Neural progenitor cell (in vitro differentiated cells): ENCODE data around the gene SEMA3B. TPM values are rescaled to one million over a fixed set of nuclear protein-coding genes. Genes with fewer than 3 reads are reported as not detected.
A peak's percentile ranks its signal among the peaks of the same experiment; 100 is the strongest.

Source experiments
- DNase-seq: peaks from one replicate; pipeline ENCODE4 v3.0.0-alpha.2; 2016; ENCODE audit warnings: low spot score
- H2AFZ ChIP-seq: fragments of 200-600 bp; sonication (generic); replicated peaks from 2 replicates; pipeline ENCODE4 v1.6.1; 2016; ENCODE audit warnings: antibody characterized with exemption
- H3F3A ChIP-seq: fragments of 200-600 bp; sonication (generic); 2 replicates; pipeline ENCODE4 v1.6.1; 2016; ENCODE audit warnings: antibody characterized with exemption, low read depth
- H3K27ac ChIP-seq: fragments of 200-600 bp; sonication (generic); 2 replicates; pipeline ENCODE4 v1.5.1; 2016; ENCODE audit warnings: mild to moderate bottlenecking
- H3K27me3 ChIP-seq: fragments of 200-600 bp; sonication (generic); 2 replicates; pipeline ENCODE4 v1.6.1; 2016; ENCODE audit warnings: mild to moderate bottlenecking, moderate library complexity
- H3K36me3 ChIP-seq: fragments of 200-600 bp; sonication (generic); 2 replicates; pipeline ENCODE4 v1.5.1; 2016
- H3K4me1 ChIP-seq: fragments of 200-600 bp; sonication (generic); 2 replicates; pipeline ENCODE4 v1.6.1; 2016; ENCODE audit warnings: mixed run types
- H3K4me2 ChIP-seq: fragments of 200-600 bp; sonication (generic); 2 replicates; pipeline ENCODE4 v1.6.1; 2016
- H3K4me3 ChIP-seq: fragments of 200-600 bp; sonication (generic); 2 replicates; pipeline ENCODE4 v1.5.1; 2016
- H3K79me2 ChIP-seq: fragments of 200-600 bp; sonication (generic); 2 replicates; pipeline ENCODE4 v1.6.1; 2016; ENCODE audit warnings: low read depth
- H3K9ac ChIP-seq: fragments of 200-600 bp; sonication (generic); 2 replicates; pipeline ENCODE4 v1.6.1; 2016
- H3K9me3 ChIP-seq: fragments of 200-600 bp; sonication (generic); 2 replicates; pipeline ENCODE4 v1.5.1; 2016; ENCODE audit warnings: low read depth
- H4K20me1 ChIP-seq: fragments of 200-600 bp; sonication (generic); 2 replicates; pipeline ENCODE4 v1.6.1; 2016; ENCODE audit warnings: low read depth
- H3K27ac Mint-ChIP-seq: 3 replicates; pipeline ENCODE4 v1.8.0; 2021; ENCODE audit warnings: mixed read lengths
- H3K27me3 Mint-ChIP-seq: 2 replicates; pipeline ENCODE4 v1.8.0; 2022; ENCODE audit warnings: low read depth, mild to moderate bottlenecking, inconsistent platforms, moderate library complexity, mixed read lengths; ENCODE audit not compliant: insufficient read depth
- H3K36me3 Mint-ChIP-seq: 3 replicates; pipeline ENCODE4 v1.8.0; 2021; ENCODE audit warnings: mixed read lengths
- H3K4me1 Mint-ChIP-seq: 3 replicates; pipeline ENCODE4 v1.8.0; 2021; ENCODE audit warnings: mixed read lengths
- H3K4me3 Mint-ChIP-seq: 3 replicates; pipeline ENCODE4 v1.8.0; 2021; ENCODE audit warnings: mild to moderate bottlenecking, moderate library complexity, mixed read lengths
- H3K9me3 Mint-ChIP-seq: 3 replicates; pipeline ENCODE4 v1.8.0; 2020; ENCODE audit warnings: mixed read lengths
- EZH2 ChIP-seq: fragments of 200-600 bp; sonication (generic); IDR thresholded peaks from 2 replicates; pipeline ENCODE4 v1.6.1; 2017; ENCODE audit warnings: antibody characterized with exemption, mild to moderate bottlenecking, moderate library complexity
- EZH2phosphoT487 ChIP-seq: fragments of 200-600 bp; sonication (generic); IDR thresholded peaks from 2 replicates; pipeline ENCODE4 v1.6.1; 2017; ENCODE audit warnings: antibody characterized with exemption
- total RNA-seq: library from RNA; depleted of rRNA; stranded (reverse); fragments of >200 nt; gene quantifications from 2 replicates; pipeline ENCODE4 v1.2.3, GENCODE V29; 2015; ENCODE audit warnings: low replicate concordance
- TF ChIP-seq, protein P1 (sequence below): fragments of 200-600 bp; sonication (generic); IDR thresholded peaks from 2 replicates; pipeline ENCODE4 v1.5.1; 2017; ENCODE audit warnings: antibody characterized with exemption, mild to moderate bottlenecking

The SEMA3B gene
- total RNA-seq, 1 donor from 2014 or later = 0.80 TPM

DNA sequence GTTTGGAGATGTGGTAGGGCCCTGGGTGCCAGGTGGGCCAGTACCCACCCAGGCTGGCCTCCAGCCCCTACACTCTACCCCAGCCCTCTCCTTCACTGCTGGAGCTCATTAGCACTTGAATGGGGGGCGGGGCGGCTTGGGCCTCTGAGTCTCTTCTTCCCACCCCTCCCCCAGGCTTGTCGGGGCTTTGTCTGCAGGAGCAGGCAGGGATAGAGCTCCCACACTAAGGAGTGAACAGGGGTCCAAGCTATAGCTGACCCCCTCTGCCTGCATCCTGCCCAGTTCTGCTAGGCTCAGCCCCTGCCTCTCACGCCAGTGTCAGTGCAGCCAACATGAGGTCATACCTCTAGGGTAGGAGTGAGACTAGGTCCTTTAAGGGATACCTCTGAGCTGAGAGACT lies 27.8 kb upstream of the SEMA3B start:
- Histone ChIP-seq H3K4me2 (peak overlapping the region; percentile 83), H3K79me2 (peaks cover 100% of the 10 kb centered on the region), H3K4me3 (peak overlapping the region; percentile 41), H3K27me3 (no peaks in the 10 kb centered on the region), H3F3A (peaks cover 57% of the 10 kb centered on the region), H2AFZ (no peak overlapping the region), H3K36me3 (no peaks in the 10 kb centered on the region), H3K27ac (peak overlapping the region; percentile 99), H3K4me1 (peaks cover 68% of the 10 kb centered on the region), H4K20me1 (peaks cover 80% of the 10 kb centered on the region), H3K9ac (peak overlapping the region; percentile 61), H3K9me3 (no peaks in the 10 kb centered on the region)
- Mint-ChIP-seq H3K4me3 (peak overlapping the region; percentile 83), H3K9me3 (no peaks in the 10 kb centered on the region), H3K27me3 (peaks cover 18% of the 10 kb centered on the region), H3K36me3 (peaks cover 10% of the 10 kb centered on the region), H3K27ac (peak overlapping the region; percentile 100), H3K4me1 (peaks cover 77% of the 10 kb centered on the region)
- TF ChIP-seq EZH2phosphoT487 (no peak), EZH2 (no peak)
- TF ChIP-seq, protein P1, sequence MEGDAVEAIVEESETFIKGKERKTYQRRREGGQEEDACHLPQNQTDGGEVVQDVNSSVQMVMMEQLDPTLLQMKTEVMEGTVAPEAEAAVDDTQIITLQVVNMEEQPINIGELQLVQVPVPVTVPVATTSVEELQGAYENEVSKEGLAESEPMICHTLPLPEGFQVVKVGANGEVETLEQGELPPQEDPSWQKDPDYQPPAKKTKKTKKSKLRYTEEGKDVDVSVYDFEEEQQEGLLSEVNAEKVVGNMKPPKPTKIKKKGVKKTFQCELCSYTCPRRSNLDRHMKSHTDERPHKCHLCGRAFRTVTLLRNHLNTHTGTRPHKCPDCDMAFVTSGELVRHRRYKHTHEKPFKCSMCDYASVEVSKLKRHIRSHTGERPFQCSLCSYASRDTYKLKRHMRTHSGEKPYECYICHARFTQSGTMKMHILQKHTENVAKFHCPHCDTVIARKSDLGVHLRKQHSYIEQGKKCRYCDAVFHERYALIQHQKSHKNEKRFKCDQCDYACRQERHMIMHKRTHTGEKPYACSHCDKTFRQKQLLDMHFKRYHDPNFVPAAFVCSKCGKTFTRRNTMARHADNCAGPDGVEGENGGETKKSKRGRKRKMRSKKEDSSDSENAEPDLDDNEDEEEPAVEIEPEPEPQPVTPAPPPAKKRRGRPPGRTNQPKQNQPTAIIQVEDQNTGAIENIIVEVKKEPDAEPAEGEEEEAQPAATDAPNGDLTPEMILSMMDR = no peak
- DNase-seq = peak; percentile 97

DNA sequence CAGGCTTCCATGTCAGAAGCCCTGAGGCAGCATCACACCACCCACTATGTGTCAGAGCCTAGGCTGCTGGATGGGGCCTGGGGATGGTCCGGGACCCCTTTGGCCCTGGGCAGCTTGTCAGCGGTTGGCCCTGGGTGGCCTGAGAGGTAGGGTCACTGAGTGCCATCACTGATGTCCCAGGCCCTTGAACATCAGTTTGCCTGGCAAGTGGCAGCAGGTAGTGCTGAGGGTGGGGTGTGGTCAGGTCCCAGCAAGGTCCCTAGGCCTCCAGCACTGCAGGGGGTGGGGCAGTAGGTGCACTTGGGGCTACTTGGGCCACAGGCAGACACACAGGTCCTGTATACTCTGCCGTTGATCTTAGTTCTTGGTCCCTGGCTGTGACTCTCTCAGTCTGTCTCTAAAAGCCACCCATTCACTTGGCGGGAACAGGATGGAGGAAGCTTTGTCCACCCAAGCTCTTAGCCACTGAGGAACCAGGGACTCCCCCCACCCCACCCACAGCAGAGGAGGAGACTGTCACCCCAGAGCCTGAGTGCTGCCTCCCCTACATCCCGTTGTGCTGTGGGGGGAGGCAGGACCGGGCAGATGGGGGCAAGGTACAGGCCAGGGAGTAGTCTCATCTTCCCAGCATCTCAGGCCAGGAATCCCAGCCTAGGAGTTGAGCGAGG lies 27.1 kb upstream of the SEMA3B start:
- peak overlapping the region; percentile 61 for H3K9ac ChIP-seq
- H3F3A ChIP-seq = peaks cover 63% of the 10 kb centered on the region
- H3K4me1 ChIP-seq = peaks cover 74% of the 10 kb centered on the region
- TF ChIP-seq EZH2phosphoT487 = no peak
- no peak for TF ChIP-seq EZH2
- TF ChIP-seq, protein P1 = no peak
- H3K27ac Mint-ChIP-seq = peak overlapping the region; percentile 100
- H3K4me3 ChIP-seq = peak overlapping the region; percentile 41
- no peak for DNase-seq
- no peaks in the 10 kb centered on the region for H3K9me3 Mint-ChIP-seq
- H3K27me3 Mint-ChIP-seq = peaks cover 14% of the 10 kb centered on the region
- H3K4me1 Mint-ChIP-seq = peaks cover 84% of the 10 kb centered on the region
- peak overlapping the region; percentile 83 for H3K4me3 Mint-ChIP-seq
- peak overlapping the region; percentile 83 for H3K4me2 ChIP-seq
- no peak overlapping the region for H2AFZ ChIP-seq
- H3K79me2 ChIP-seq = peaks cover 100% of the 10 kb centered on the region
- no peaks in the 10 kb centered on the region for H3K9me3 ChIP-seq
- no peaks in the 10 kb centered on the region for H3K27me3 ChIP-seq
- peak overlapping the region; percentile 99 for H3K27ac ChIP-seq
- H3K36me3 Mint-ChIP-seq = peaks cover 10% of the 10 kb centered on the region
- H3K36me3 ChIP-seq = no peaks in the 10 kb centered on the region
- H4K20me1 ChIP-seq = peaks cover 79% of the 10 kb centered on the region

GRCh38 chr3:50242381-50242770 lies 26.6 kb upstream of the SEMA3B start:
- no peak overlapping the region for H2AFZ ChIP-seq
- peaks cover 77% of the 10 kb centered on the region for H3K4me1 ChIP-seq
- H3K27me3 ChIP-seq = no peaks in the 10 kb centered on the region
- Mint-ChIP-seq H3K36me3 (peaks cover 10% of the 10 kb centered on the region), H3K27ac (peak overlapping the region; percentile 98), H3K9me3 (no peaks in the 10 kb centered on the region), H3K27me3 (peaks cover 15% of the 10 kb centered on the region), H3K4me3 (peak overlapping the region; percentile 73), H3K4me1 (peaks cover 85% of the 10 kb centered on the region)
- peak overlapping the region; percentile 61 for H3K9ac ChIP-seq
- H3K36me3 ChIP-seq = no peaks in the 10 kb centered on the region
- TF ChIP-seq, protein P1 = no peak
- TF ChIP-seq EZH2phosphoT487 (no peak), EZH2 (no peak)
- H4K20me1 ChIP-seq = peaks cover 79% of the 10 kb centered on the region
- H3K9me3 ChIP-seq = no peaks in the 10 kb centered on the region
- peak overlapping the region; percentile 83 for H3K4me2 ChIP-seq
- H3K79me2 ChIP-seq = peaks cover 100% of the 10 kb centered on the region
- H3F3A ChIP-seq = peaks cover 64% of the 10 kb centered on the region
- DNase-seq = no peak
- H3K27ac ChIP-seq = peak overlapping the region; percentile 99
- H3K4me3 ChIP-seq = no peak overlapping the region
